NCI-H82 treated with DMSO at 0.1 percent for 48 hours (cell line): ENCODE data around the gene TRIM2.
"Not testable (repeated sequence)": the region's sequence is repeated elsewhere in the genome, so short reads cannot be mapped to it uniquely, and the experiment has no call there.

Source experiments
- DNase-seq: peaks from one replicate; lab custom pipeline; 2025; ENCODE audit not compliant: unreplicated experiment; lab: John Stamatoyannopoulos, UW

TRIM2 gene

GRCh38 chr4:153189016-153189801, 15.0 kb upstream of the TRIM2 start:
- DNase-seq: no peak

GRCh38 chr4:153191795-153192363, 12.4 kb upstream of the TRIM2 start:
- no peak for DNase-seq

GRCh38 chr4:153197301-153197700, 6.9 kb upstream of the TRIM2 start:
- DNase-seq: peak; percentile 70

GRCh38 chr4:153198719-153199118, 5.5 kb upstream of the TRIM2 start:
- DNase-seq: no peak

- not testable (repeated sequence) for DNase-seq
These were observed 497 bp upstream of the TRIM2 start for GRCh38 chr4:153203746-153204145.

GRCh38 chr4:153204728-153205648, 745 bp downstream of the TRIM2 start:
- no peak for DNase-seq

- no peak for DNase-seq
These were observed 1.5 kb downstream of the TRIM2 start for GRCh38 chr4:153205757-153206156.

- DNase-seq: no peak
These were observed 2.3 kb downstream of the TRIM2 start for GRCh38 chr4:153206534-153206933.

- no peak for DNase-seq
These were observed 2.8 kb downstream of the TRIM2 start for GRCh38 chr4:153207027-153207426.

- DNase-seq: no peak
These were observed 3.3 kb downstream of the TRIM2 start for GRCh38 chr4:153207567-153207966.

- DNase-seq: no peak
These were observed 5.2 kb downstream of the TRIM2 start for GRCh38 chr4:153209410-153209809.

GRCh38 chr4:153210727-153211126, 6.5 kb downstream of the TRIM2 start:
- DNase-seq: no peak

- no peak for DNase-seq
These were observed 7.9 kb downstream of the TRIM2 start for GRCh38 chr4:153211986-153212728.

GRCh38 chr4:153212736-153213135, 8.5 kb downstream of the TRIM2 start:
- no peak for DNase-seq

- no peak for DNase-seq
These were observed 11.7 kb downstream of the TRIM2 start for GRCh38 chr4:153215921-153216320.

- DNase-seq: no peak
These were observed 12.3 kb downstream of the TRIM2 start for GRCh38 chr4:153216546-153216945.

GRCh38 chr4:153217440-153217839, 13.2 kb downstream of the TRIM2 start:
- no peak for DNase-seq

GRCh38 chr4:153218961-153219360, 14.7 kb downstream of the TRIM2 start:
- DNase-seq: no peak

GRCh38 chr4:153220682-153221395, 16.6 kb downstream of the TRIM2 start:
- DNase-seq: no peak
